HG03025 (cell line): ENCODE data around the gene CBX2.
A peak's percentile ranks its signal among the peaks of the same experiment; 100 is the strongest.

Source experiments
- ATAC-seq: cut with Tn5 transposase; IDR thresholded peaks from one replicate; pipeline ENCODE4 v1.9.1; 2021; ENCODE audit warnings: mild to moderate bottlenecking, moderate library complexity; ENCODE audit not compliant: unreplicated experiment, low FRiP score

The CBX2 gene

GRCh38 chr17:79785900-79786810 is 8.2 kb downstream of the CBX2 start:
- no peak for ATAC-seq

- ATAC-seq, result no peak
Observed at GRCh38 chr17:79786930-79787643, 9.1 kb downstream of the CBX2 start.

GRCh38 chr17:79788455-79788854 is 10.5 kb downstream of the CBX2 start:
- ATAC-seq, result no peak

DNA sequence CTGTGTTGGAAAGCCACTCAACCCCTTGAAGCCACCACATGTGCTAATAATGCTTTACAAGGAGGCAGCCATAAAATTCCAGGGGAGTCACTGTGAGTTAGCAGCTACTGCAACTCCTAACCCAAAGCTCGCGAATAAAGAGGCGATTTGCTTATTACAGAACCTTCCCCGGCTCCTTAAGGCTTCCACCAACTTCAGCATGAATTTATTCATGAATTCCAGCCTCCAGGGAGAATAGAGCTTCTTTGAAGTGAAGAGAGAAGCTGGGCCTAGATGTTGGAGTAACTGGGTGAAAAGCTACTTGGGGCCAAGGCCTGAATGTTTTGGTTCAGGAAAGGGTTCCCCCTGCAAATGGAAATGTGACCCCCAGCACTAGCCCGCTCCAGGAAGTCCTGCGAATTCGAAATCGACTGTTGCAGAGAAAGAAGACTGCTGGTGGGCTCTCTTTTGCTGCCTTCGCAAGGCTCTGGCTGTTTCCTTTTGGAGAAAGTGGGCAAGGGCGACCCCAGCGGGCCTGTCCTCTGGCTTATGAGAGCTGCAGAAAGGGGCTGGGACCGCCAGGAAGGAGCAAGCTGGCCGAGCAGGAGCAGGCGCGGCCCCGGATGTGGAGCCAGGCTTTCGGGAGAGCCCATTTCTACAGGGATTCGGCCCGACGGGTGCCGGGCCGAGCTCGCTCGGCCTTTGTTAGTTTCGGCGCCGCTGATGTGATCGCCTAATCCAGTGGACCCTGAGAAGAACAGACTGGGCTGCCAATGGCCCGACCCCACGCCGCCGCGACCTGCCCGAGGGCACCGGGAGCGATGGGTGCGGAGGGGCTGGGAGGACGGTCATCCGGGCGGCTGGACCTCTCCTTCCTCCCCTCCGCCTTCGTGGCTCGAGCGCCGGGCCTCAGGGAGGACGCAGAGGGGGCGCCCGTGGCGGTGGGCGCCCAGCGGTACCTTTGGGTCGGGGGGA is 11.3 kb downstream of the CBX2 start:
- ATAC-seq, result no peak

GRCh38 chr17:79789943-79790804 is 12.2 kb downstream of the CBX2 start:
- no peak for ATAC-seq

DNA sequence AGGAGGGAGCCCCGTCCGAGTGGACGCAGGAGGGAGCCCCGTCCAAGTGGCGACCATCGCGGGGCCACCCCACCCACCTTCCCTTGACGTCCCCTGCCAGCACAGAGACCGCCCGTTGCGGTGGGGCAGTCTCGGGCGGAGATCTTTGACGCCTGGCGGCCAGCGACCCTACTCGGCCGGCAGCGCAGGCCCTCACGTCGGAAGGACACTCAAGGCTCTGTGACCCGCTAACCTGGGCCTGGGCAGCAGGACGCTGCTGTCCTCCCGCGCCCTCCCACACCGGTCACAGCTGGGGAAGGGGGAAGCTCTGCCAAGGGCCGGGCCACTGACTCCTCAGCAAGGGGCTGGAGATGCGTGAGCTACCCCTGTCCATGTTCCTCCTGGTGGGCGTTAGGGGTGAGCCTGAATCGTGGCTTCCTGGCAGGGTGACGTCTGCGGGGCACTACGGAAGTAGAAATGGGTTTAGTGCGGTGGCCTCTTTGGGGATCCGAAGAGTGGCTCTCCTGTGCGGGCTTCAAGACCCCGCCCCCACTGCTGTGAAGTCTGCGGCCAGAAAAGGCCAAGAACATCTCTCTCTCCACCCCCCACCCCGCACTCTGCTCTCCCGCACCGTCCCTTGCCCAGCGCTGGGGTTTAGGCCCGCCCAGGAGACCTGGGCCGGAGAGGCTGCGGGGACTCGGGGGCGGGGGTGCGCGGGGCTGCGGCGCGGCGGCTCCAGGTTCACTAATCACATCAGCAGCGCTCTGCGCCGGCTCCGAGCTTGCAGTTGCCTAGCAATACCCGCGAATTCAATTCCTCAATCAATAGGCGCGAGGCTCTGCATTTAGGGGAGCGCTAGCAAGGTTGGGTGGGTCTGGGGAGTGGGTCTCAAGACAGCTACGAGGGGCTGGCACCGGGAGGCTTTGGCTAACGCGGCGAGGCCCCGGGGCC is 13.1 kb downstream of the CBX2 start:
- no peak for ATAC-seq

DNA sequence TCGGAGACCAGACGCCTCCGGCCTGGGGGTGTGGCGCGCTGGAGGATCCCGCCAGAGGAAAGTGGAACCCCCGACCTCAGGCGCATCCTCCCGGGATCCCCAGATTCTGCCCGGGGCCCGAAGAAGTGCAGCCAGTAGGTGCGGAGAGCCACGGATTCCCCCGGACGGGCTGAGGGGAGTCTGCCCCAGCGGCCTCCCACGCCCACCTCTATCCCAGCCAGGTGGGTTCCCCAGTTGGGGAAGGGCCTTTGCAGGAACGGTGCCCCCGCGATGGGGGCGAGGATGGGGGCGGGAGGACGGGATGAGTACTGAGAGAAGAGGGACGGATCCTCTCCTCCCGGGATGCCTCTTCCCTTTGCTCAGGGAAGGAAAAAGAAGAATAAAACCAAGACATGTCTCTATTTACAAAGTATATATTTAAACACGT is 13.8 kb downstream of the CBX2 start:
- ATAC-seq, result no peak

DNA sequence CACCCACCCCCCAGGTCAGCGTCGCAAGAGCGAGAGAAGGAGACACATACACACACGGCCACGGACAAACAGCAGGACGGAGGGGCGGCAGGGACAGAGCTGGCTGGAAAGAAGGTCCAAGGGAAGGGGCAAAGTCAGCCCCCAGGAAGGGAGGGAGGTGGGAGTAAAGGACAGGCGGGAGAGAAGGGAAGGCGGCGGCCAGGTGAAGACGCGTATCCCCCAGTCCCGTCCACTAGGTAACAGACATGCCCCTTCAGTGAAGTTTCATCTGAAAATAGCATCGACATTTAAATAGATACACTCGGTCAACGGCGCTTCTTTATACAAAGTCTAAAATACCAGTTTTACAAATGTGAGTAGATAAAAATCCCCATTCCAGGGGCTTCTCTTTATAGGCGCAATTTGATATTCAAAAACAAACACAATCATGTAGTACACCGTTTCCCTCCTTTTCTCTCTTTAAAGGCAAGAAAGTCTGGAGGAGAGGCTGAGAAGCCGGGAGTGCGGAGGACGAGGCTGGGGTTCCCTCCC is 14.5 kb downstream of the CBX2 start:
- no peak for ATAC-seq

- no peak for ATAC-seq
Observed at GRCh38 chr17:79792984-79793923, 15.3 kb downstream of the CBX2 start.

- ATAC-seq, result no peak
Observed at GRCh38 chr17:79793924-79794304, 16.0 kb downstream of the CBX2 start.

- no peak for ATAC-seq
Observed at GRCh38 chr17:79794659-79795511, 16.9 kb downstream of the CBX2 start.

- ATAC-seq, result no peak
Observed at GRCh38 chr17:79795795-79796443, 18.0 kb downstream of the CBX2 start.

- no peak for ATAC-seq
Observed at GRCh38 chr17:79796444-79796762, 18.5 kb downstream of the CBX2 start.

- peak; percentile 73 for ATAC-seq
Observed at GRCh38 chr17:79796763-79797491, 19.0 kb downstream of the CBX2 start, which contains the start of gene CBX8. Gene CBX8, minus strand, starts transcription at chr17:79797077. Its CDS starts 79 bp downstream, at chr17:79796998.
